AML-193 (cell line): ENCODE results near the gene FUT8.

ENCODE experiments used
- DNase-seq, 2 experiments: peaks; one replicate each; lab custom pipeline; 2025; lab: John Stamatoyannopoulos, UW

Gene FUT8

GRCh38 chr14:65558363-65558762 lies 145.8 kb downstream of the FUT8 start:
- no peak for DNase-seq

- no peak for DNase-seq
Observed at GRCh38 chr14:65560340-65561027, 148.0 kb downstream of the FUT8 start.

GRCh38 chr14:65564370-65564769 lies 151.8 kb downstream of the FUT8 start:
- DNase-seq: no peak

- DNase-seq: no peak
Observed at GRCh38 chr14:65565948-65566347, 153.4 kb downstream of the FUT8 start.

- no peak for DNase-seq
Observed at GRCh38 chr14:65566820-65567522, 154.4 kb downstream of the FUT8 start.

- DNase-seq: no peak
Observed at GRCh38 chr14:65574611-65575010, 162.1 kb downstream of the FUT8 start.

GRCh38 chr14:65575389-65575788 lies 162.9 kb downstream of the FUT8 start:
- DNase-seq: no peak

GRCh38 chr14:65580973-65581372 lies 168.4 kb downstream of the FUT8 start:
- no peak for DNase-seq

- DNase-seq: no peak
Observed at GRCh38 chr14:65581378-65581777, 168.8 kb downstream of the FUT8 start.

- DNase-seq: no peak
Observed at GRCh38 chr14:65581799-65582198, 169.3 kb downstream of the FUT8 start.

GRCh38 chr14:65585216-65585615 lies 172.7 kb downstream of the FUT8 start:
- no peak for DNase-seq

GRCh38 chr14:65588426-65589140 lies 176.1 kb downstream of the FUT8 start:
- DNase-seq: no peak

GRCh38 chr14:65594153-65594881 lies 181.8 kb downstream of the FUT8 start:
- DNase-seq: no peak

GRCh38 chr14:65594882-65595237 lies 182.3 kb downstream of the FUT8 start:
- no peak for DNase-seq

GRCh38 chr14:65599375-65599774 lies 186.8 kb downstream of the FUT8 start:
- DNase-seq: no peak

- DNase-seq: no peak
Observed at GRCh38 chr14:65600742-65601141, 188.2 kb downstream of the FUT8 start.

GRCh38 chr14:65604535-65604934 lies 192.0 kb downstream of the FUT8 start:
- DNase-seq: no peak

- no peak for DNase-seq
Observed at GRCh38 chr14:65604936-65605335, 192.4 kb downstream of the FUT8 start.

- DNase-seq: no peak
Observed at GRCh38 chr14:65606460-65606859, 193.9 kb downstream of the FUT8 start.

GRCh38 chr14:65613131-65613650 lies 200.7 kb downstream of the FUT8 start:
- DNase-seq: no peak

GRCh38 chr14:65618996-65619395 lies 206.5 kb downstream of the FUT8 start:
- DNase-seq: no peak

- no peak for DNase-seq
Observed at GRCh38 chr14:65620195-65620594, 207.7 kb downstream of the FUT8 start.
